ENCODE measurements around the gene REXO1. TPM values are rescaled to one million over a fixed set of nuclear protein-coding genes. Genes with fewer than 3 reads are reported as not detected.

The REXO1 gene
- total and polyA plus RNA-seq, 2 of the 13 experiments (the other 11 are each of a cell fraction or from before 2014, with no cell fraction given) = 5.0 to 11.2 TPM

GRCh38 chr19:1875646-1876495 is 27.6 kb upstream of the REXO1 start (continued):
- TF ChIP-seq REPIN1 (CRISPR knock-in tag; IDR thresholded peaks at IDR 0.05; ENCODE audit: borderline replicate concordance, low read depth) (peak; percentile 76; the same call in 1 of the 2 replicates), ZNF572 (CRISPR knock-in tag; IDR thresholded peaks at IDR 0.05) (0 out of 2 replicates have a peak, but pooled peaks have one; percentile 39), DNMT3B (CRISPR knock-in tag; conservative IDR thresholded peaks at IDR 0.05) (peak; percentile 24; the same call in 1 of the 2 replicates), BHLHE40 (IDR thresholded peaks at IDR 0.05; ENCODE audit: low read length) (peak; percentile 99), ZNF75D (CRISPR knock-in tag; IDR thresholded peaks at IDR 0.05; ENCODE audit: borderline replicate concordance) (no peak), KDM5B (CRISPR knock-in tag; IDR thresholded peaks at IDR 0.05; ENCODE audit: borderline replicate concordance) (peak; percentile 71), ZNF891 (CRISPR knock-in tag; IDR thresholded peaks at IDR 0.05) (0 out of 2 replicates have a peak, but pooled peaks have one; percentile 68), ZNF543 (CRISPR knock-in tag; IDR thresholded peaks at IDR 0.05) (peak; percentile 83; the same call in 1 of the 2 replicates), ZC3H4 (CRISPR knock-in tag; IDR thresholded peaks at IDR 0.05; ENCODE audit: borderline replicate concordance) (no peak), SETDB1 (CRISPR knock-in tag; IDR thresholded peaks at IDR 0.05; ENCODE audit: borderline replicate concordance) (no peak), FIP1L1 (IDR thresholded peaks at IDR 0.05; ENCODE audit: borderline replicate concordance, insufficient read depth, low read depth, low read length) (no peak), CHCHD3 (CRISPR knock-in tag; IDR thresholded peaks at IDR 0.05) (peak; percentile 97), SIX4 (CRISPR knock-in tag; IDR thresholded peaks at IDR 0.05) (peak; percentile 76; the same call in 1 of the 2 replicates), ZSCAN5A (CRISPR knock-in tag; IDR thresholded peaks at IDR 0.05; ENCODE audit: borderline replicate concordance) (no peak), HBP1 (CRISPR knock-in tag; IDR thresholded peaks at IDR 0.05; ENCODE audit: low read depth) (peak; percentile 68; the same call in 1 of the 2 replicates), ZNF337 (CRISPR knock-in tag; IDR thresholded peaks at IDR 0.05; ENCODE audit: borderline replicate concordance, low read depth) (peak; percentile 80; the same call in 1 of the 2 replicates), KLF16 (CRISPR knock-in tag; IDR thresholded peaks at IDR 0.05) (peak in 1 of 2 experiments; percentile 92; a peak in 1 of 4 replicates), KMT2A (CRISPR knock-in tag; IDR thresholded peaks at IDR 0.05) (peak; percentile 97), ZNF598 (CRISPR knock-in tag; IDR thresholded peaks at IDR 0.05; ENCODE audit: borderline replicate concordance) (0 out of 2 replicates have a peak, but pooled peaks have one; percentile 68), DBP (CRISPR knock-in tag; IDR thresholded peaks at IDR 0.05; ENCODE audit: not compliant biosample characterization) (peak; percentile 49), NONO (IDR thresholded peaks at IDR 0.05) (no peak), NONO (CRISPR knock-in tag; conservative IDR thresholded peaks at IDR 0.05) (peak; percentile 95), ZNF446 (CRISPR knock-in tag; IDR thresholded peaks at IDR 0.05) (no peak), ZNF691 (CRISPR knock-in tag; IDR thresholded peaks at IDR 0.05; ENCODE audit: borderline replicate concordance, low read depth) (peak; percentile 92), ZNF749 (CRISPR knock-in tag; IDR thresholded peaks at IDR 0.05; ENCODE audit: borderline replicate concordance) (no peak)

All from HepG2 (cell line).